NCI-H2196 (cell line): ENCODE data around the gene NBPF1.
"Not testable (repeated sequence)": the region's sequence is repeated elsewhere in the genome, so short reads cannot be mapped to it uniquely, and the experiment has no call there.

Experiments
- DNase-seq: peaks from one replicate; lab custom pipeline; 2025; ENCODE audit not compliant: unreplicated experiment; lab: John Stamatoyannopoulos, UW

NBPF1 gene

DNA sequence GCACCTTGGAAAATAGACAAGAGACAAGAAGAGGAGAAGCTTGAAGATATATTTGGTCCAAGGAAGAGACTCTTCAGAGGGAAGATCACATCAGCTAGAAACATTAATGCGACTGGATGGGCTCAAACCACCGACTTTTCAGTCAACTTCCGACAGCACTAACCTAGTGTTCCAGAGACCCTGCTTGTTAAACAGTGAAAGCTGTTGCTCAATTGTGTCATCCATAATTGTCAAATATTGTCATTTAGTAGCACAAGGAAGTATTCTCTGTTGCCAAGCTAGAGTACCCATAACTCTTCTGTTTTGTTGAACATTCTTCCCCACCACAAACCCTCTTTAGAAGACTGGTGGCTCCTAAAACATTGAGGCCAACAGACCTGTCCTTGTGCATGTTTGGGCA, 56.3 kb downstream of the NBPF1 start:
- not testable (repeated sequence) for DNase-seq

DNA sequence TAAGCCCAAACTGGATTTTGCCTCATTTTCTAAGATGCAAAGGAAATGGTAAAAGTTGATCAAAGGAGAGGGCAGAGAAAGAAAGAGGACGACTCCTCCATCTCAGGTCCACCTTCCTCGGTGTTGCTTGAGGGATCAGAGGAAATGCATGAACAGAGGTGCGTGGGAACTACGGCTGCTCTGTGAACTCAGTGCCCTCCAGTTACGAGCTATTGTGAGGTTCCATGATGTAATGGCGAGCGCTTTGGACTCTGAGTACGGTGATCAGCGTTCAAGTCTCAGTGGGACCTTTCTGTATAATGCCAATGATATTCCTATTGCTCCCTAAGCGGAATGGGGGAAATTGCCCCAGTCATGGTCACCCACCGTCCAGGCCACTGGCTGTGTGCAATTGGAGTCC, 60.1 kb downstream of the NBPF1 start:
- DNase-seq = not testable (repeated sequence)

DNA sequence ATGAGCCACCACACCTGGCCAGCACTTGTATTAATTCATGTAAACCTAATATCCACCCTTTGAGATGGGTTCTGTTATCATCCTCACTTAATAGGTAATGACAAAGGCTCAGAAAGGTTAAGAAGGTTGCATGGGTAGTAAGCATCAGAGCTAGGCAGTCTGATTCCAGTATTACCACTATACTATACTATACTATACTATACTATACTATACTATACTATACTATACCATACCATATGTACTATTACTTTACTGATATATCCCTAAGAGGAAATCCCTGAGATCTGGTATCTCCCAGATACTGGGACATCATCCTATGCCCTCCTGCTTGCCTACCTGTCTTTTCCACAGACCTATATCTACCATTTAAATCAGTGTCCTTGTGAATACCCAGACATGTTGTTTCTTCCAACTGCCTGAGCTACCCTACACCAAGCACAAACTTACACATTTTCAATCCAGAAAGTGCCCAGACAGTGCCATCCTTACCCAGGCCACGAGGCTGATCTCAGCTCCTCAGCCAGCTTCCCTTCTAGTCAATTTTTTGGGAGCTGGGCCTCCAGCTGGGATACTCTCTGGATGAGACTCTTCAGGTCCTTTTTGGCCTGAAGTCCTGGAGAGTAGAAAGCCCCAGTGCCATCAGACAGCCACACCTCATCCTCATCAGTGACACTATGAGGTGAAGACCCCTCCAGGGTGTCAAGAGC, 63.0 kb downstream of the NBPF1 start:
- DNase-seq = not testable (repeated sequence)

DNA sequence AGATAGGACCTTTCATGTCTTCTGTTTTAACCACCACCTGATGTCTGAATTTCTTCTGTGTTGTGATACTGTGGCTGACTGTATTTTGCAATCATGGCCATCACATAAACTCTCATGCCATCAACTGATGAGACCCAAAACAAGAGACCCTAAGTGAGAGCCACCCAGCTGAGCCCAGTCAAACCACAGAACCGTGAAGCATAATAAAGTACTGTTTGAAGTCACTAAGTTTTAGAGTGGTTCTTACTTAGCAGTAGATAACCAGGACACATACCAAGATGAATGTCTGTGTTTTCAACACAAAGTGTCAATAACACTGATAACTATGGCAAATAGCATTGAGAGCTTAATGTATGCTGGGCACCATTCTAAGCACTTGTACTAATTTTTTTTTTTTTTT, 63.8 kb downstream of the NBPF1 start:
- DNase-seq = not testable (repeated sequence)

DNA sequence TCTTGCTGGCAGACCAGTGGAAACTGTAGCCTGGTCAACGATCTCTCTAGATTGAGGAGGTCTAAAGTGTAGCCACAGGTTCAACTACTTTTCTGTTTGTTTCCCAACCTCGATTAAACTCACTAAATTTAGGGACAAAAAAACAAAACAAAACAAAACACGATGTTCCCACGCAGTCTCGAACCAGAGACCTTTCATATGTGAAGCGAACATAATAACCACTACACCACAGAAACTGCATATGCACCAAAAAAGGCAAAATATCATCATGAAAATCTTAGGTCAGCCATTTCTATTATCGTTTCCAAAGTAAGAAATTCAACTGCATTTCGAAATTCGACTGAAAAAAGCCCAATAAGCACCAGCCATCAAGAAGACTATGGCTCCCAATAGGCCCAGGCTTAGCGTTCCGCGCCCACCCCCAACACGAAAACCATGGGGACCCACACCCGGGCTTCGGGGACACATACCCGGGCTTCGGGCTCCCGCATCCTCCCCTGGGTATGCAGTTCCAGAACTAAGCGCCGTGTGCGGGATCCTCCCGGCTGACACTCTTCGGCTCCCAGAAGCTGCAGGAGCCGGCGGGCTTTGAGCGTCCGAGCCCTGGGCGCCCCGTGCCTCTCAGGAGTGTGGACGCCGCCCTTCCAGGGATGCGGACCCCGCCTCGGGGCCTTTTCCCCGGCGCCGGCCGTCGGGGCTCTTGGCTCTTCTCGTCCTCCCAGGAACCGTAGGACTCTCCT, 65.7 kb downstream of the NBPF1 start:
- not testable (repeated sequence) for DNase-seq

DNA sequence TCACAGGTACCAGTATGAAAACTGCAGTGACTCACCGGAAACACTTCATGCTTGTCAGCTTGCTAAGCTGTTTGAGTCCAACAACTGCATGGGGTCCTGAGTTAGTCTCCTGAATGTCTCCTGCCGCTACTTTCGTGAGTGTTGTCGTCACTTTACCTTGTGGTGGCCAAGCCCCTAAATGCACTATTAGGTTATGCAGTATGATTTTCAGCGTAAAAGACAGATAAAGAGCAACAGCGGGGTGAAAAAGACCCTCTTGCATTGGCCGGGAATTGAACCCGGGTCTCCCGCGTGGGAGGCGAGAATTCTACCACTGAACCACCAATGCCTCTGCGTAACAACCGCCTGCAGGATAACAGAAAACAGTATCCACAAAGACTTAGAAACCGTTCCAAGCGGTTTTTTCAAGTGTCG, 67.7 kb downstream of the NBPF1 start:
- DNase-seq = not testable (repeated sequence)

DNA sequence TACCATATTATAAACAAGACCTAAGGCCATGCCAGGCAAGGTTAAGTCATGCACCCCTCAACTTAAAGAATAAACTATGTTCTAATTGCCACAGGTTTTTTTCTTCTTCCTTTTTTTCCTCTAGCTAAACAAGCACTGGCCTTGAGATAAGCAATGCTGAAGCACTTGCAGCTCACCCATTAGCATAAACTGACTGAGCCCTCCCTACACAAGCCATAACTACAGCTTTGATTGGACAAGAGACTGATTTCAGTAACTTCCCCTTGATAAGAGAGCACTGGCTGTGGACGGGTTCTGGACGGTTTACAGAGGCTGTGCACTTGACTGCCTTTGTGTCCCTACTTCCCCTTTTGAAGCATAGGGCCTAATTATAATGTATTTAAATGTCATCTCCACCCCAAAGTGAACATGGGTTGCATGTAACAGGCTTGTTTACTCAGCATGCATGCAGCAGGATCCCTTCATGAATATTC, 72.9 kb downstream of the NBPF1 start:
- DNase-seq = not testable (repeated sequence)

DNA sequence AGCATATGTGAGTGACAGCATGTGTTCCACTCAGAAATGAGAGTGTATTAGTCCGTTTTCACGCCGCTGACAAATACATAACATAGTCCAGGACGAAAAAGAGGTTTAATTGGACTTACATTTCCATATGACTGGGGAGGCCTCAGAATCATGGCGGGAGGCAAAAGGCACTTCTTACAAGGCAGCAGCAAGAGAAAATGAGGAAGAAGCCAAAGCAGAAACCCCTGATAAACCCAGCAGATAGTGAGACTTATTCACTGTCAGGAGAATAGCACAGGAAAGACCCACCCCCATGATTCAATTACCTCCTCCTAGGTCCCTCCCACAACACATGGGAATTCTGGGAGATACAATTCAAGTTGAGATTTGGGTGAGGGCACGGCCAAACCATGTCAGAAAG, 75.8 kb downstream of the NBPF1 start:
- DNase-seq = not testable (repeated sequence)

DNA sequence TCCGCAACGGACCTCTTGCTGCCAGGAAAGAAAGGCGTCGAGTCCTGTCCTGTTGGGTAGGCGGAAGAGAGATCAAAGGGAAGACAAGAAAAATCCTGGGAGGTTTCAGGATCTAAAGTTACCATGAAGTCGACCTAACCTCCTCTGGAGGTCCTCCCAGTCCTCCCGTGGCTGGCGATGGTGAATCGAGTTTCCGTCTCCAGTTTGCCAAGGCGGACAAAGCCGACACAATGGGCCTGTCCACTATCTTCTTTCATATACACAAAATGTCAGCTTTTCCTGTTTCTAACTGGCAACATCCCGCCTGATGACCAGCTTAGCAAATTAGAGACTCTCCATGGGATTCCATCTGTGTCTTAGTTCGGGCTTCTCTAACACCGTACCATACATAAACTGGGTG, 76.6 kb downstream of the NBPF1 start:
- DNase-seq = not testable (repeated sequence)

DNA sequence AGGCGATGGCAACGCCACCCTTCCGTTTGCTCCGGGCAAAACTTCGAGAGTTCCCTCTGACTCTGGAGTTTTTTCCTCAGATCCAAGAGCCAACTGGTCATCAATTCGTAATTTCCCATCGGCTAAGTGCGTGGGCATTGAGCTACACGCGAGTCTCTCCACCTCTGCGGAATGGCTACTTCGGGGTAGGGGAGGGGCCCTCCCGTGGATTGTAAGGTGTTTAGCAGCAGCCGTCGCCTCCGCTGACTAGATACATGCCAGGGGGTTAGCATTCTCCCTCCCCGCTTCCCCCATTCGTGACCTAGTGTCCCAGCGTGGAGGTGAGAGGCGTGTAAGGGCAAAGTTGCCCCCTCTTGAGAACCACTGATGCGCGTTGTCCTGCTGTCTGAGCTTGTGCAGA, 77.5 kb downstream of the NBPF1 start:
- DNase-seq = not testable (repeated sequence)

DNA sequence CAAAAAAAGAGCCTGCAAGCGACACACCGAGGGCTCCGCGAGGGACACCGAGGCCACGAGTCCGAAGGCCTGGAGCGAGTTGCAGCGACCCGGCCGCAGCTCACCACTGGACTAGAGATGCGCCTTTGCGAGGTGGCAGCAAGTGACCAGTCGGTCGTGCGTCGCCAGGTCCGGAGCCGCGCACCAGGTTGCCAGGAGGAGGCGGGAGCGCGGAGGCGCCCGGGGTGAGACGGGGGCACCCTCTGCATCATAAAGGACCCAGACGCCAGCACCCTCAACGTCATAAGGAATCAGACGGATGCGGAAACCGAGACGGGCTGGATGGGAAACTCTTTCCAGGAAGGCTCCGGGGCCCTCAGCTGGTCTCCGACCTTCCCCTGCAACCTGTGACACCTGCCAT, 77.9 kb downstream of the NBPF1 start:
- not testable (repeated sequence) for DNase-seq

DNA sequence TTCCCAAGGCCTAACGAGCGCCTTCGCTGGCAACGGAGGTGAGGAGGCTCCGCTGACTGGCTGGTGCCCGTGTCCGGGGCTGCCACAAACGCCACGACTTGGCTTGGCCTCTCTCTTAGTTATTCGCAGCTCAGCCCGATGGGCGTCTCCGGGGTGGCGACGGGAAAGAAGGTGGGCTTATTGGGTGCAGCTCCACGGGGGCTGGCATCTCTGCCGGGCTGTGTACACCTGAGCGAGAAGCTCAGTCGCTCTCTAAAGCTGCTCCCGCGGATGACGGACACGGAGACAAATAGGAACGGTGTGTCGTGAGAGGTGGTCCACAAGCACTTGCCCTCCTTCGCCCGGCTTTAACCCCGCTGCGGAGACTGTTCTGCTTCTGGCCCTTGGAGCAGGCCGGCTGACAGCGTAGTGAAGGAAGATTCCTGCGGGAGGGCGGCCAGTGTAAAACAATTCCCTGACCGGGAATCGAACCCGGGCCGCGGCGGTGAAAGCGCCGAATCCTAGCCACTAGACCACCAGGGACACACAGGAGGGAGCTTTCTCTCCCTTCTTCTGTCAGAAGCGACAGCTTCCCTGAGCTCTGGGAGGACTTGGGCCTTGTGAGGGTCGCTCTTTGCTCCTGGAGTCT, 78.4 kb downstream of the NBPF1 start:
- DNase-seq = not testable (repeated sequence)

DNA sequence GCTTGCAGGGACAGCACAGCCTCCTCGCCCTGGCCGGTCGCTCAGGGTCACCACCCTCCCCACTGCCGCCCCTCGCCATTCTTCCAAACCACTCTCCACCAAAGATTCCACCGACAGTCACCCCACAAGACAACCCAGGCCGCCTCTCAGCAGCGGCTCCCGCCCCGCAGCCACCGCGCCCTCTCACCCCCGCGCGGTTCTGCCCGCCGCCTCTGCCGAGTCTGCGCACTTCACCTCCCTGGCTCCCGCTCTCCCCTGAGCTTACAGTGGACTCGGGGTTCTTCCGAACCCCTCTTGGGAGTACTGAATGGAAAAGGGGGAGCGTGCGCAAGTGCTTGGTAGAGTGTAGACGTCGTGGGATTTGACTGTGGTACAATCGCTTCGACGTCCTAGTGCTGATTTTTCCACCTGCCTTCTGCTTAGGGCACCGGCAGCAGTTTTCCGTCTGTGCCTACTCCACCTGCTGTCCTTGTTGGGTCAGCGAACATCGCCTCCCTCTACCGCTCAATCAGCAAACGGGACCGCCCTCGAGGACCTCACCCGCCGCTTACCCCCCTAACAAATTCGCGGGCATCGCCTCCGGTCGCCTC, 79.0 kb downstream of the NBPF1 start:
- not testable (repeated sequence) for DNase-seq

DNA sequence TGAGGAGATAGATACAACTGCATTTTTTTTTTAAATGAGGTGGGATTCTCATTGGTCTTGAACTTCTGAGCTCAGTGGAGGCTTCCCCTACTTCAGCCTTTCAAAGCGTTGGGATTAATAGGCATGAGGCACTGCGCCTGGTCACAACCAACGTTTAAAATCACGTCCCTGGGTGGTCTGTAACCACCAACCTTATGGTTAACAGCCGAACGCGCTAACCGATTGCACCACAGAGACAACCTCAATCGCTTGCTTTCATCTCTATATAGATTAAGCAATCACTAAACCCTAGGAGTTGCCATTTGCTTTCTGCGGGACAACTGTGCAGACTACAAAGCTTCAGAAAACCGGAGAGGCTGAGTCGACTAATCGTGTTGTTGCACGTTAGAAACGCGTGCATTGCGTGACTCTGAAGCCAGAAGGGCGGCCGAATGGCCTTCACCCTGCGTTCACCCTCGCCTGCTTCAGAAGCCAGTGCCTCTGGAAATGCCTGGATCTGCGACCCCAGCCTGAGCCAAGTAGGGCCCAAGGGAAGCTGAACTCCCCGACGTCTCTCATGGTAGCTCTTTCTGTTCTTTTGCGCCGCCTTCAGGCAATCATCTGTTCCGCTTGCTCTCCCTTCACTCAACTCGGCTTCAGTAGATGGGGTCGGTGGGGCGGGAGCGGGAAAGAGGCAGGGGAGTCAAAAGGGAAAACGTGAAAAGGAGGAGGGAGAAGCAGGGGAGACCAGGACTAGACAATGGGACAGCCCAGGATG, 81.0 kb downstream of the NBPF1 start:
- not testable (repeated sequence) for DNase-seq

DNA sequence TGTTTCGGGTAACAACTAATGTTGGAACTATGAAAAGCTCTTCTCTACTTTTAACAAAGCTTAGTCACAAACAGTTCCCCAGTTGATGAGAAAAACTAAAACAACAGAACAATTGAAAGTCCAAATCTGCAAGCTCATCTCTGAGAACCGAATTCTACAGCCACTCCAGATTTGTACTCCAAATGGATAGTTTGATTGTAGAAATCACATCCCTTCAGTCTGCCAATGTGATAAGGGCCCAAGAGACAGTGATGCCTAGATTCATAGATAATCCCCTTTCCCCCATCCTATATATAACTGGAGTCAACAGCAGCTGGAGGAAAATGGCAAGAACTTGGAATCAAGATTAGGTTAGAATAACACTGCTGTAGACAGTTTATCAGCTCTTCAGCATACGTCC, 85.0 kb downstream of the NBPF1 start:
- DNase-seq = not testable (repeated sequence)

DNA sequence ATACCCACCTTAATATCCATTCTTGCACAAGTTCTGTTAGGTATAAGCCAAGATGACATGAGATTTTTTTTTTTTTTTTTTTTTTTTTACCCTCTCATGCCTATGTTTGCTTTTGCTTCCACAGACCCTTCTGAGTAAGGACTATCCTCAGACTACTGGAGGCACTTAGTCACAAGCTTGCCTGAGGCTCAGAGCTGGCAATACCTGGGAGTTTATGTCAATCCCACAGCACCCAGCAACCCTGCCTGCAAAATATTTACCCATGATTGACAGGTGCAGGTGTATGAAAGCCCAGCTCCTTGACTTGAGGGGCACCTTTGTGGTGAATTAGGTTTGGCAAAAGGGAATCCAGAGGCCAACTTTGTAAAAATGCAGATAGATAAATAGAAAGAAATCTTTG, 87.6 kb downstream of the NBPF1 start:
- DNase-seq = not testable (repeated sequence)

DNA sequence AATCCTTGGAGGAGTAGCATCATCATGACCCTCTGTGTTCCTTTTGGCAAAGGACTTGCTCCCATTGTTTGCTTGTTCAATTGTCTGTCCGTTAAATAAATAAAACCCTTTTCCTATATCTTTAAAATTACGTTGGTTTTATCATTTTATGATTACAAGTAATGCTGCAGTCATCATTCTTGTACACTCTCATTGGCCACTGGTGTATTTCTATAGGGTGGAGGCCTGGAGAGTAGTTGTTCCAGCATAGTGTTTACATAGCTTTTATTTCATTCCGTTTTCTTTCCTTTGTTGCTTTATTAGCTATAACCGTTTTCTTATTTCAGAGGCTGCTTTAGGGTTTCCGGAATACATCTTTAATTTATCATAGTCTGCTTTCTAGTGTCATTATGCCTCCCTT, 91.7 kb downstream of the NBPF1 start:
- not testable (repeated sequence) for DNase-seq

DNA sequence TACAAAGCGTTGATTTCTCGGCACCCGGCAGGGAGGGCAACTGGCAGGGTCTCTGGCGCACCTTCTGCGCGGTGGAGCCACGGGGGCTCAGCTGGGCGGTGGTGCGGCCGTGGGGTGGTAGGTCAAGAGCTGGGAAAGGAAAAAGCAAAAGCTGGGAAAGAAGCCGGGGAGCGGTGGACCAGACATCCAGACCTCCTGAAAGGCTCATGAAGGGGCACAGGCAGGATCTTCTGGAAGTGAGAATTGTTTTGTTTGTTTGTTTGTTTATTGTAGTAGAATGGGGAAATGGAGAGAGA, 92.1 kb downstream of the NBPF1 start:
- DNase-seq = no peak

DNA sequence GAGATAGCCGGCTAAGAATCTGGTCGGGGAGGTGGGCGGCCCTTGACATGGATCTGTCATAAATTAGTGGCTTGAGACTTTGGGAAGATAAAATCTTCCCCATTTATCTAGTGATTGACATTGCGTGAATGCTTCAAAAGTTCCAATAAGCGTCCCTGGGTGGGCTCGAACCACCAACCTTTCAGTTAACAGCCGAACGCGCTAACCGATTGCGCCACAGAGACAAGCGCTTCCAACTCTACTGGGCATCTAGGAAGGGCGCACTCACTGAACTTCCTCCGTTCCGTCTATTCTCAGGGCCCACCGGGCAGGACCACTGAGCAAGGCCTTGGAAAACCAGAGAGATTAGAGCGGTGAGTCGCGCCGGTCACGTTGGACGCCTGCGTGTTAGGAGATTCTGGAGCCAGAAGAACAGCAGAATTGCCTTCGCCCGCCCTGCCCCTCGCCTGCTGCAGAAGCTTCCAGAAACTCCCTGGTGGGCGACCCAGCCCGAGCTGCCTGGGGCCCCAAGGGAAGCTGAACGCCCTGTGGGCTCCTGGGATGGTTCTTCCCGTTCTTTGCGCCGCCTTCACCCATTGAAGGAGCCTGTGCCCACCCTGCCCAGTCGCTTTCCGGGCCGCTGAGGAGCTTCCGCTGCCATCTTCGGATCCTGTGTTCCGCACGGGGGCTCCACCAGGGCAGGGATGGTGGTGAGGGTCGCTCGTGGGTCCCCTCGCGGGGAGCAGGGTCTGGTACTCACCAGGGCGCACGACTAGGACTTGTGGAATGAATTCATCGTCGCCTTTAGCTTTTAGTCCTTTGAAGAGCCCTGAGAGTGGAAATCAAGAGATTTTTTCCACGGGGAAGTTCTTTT, 92.7 kb downstream of the NBPF1 start:
- not testable (repeated sequence) for DNase-seq
